ENCODE results near the gene INAVA. TPM values are rescaled to one million over a fixed set of nuclear protein-coding genes. Genes with fewer than 3 reads are reported as not detected.

Gene INAVA
- total and polyA plus RNA-seq, 10 of the 15 experiments (the other 5 are each of a cell fraction or from before 2014, with no cell fraction given): 3.6 to 15.4 (median 9.5) TPM

DNA sequence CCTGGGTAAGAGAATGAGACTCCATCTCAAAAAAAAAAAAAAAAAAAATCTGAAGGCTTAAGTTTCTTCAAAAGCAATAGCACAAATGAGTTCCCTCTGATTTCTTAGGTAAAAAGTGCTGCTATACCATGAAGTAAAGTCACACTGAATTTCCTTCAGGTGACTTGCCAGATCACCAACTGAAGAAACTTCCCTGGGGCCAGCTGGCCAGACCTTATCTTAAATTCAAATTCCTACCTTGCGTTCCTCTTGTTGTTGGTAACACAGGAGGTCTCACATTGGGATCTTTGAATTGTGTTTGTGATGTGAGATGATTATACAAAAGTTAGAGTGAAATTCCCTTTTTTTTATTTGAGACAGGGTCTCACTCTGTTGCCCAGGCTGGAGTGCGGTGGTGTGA lies 11.8 kb downstream of the INAVA start:
- FAIRE-seq (no peak), ATAC-seq (no peak), DNase-seq (ENCODE audit: low read depth, low spot score) (no peak)
- H3K4me3 ChIP-seq: no peak overlapping the region
- intact Hi-C loops (cut with micrococcal nuclease; ENCODE audit: unreplicated experiment): loop anchor here (2.0 to 5.0 kb wide), 4 partner anchors 18 to 279 kb away; no protein-coding TSS in a partner anchor
- ChIA-PET RAD21 (ENCODE audit: unreplicated experiment) (interaction anchor here (1.4 to 5.5 kb wide), 10 partner anchors 10 to 114 kb away, joined by 4 to 53 read pairs (median 18); partner anchors contain the start of gene INAVA), CTCF (interaction anchor here (0.9 to 9.2 kb wide), 8 partner anchors 12 to 248 kb away, joined by 3 to 131 read pairs (median 5); partner anchors contain the start of genes INAVA and TMEM9), SMC1A (ENCODE audit: uncharacterized antibody, unreplicated experiment) (interaction anchor here (0.8 to 11.7 kb wide), 10 partner anchors 14 to 295 kb away, joined by 3 to 193 read pairs (median 4); partner anchors contain the start of gene INAVA), POLR2A (interaction anchor here (1.1 to 6.3 kb wide), 8 partner anchors 10 to 238 kb away, joined by 3 to 60 read pairs (median 8); partner anchors contain the start of gene INAVA)
- no peaks in the 10 kb centered on the region for H4K20me1 ChIP-seq (ENCODE audit: control insufficient read depth, insufficient read depth)
- no peak overlapping the region for H3K9ac ChIP-seq (ENCODE audit: control insufficient read depth, insufficient read depth, low read length)
- H3K36me3 ChIP-seq (ENCODE audit: control insufficient read depth in 2 of 2, insufficient read depth in 2 of 2, low read length in 1 of 2): peaks cover 0 to 12% of the 10 kb centered on the region in 2 experiments; a peak in 2 of 4 replicates
- H3K79me2 ChIP-seq (ENCODE audit: control insufficient read depth, insufficient read depth, low read length): no peaks in the 10 kb centered on the region
- 100% methylated on average over 2 of the region's 2 CpGs for WGBS (ENCODE audit: insufficient coverage, insufficient replicate concordance, low lambda C conversion rate, missing lambda C conversion rate)
- H3K9me3 ChIP-seq (replicated peaks; ENCODE audit: control insufficient read depth, insufficient read depth, low read length): no peaks in the 10 kb centered on the region; the same call in 2 of the 3 replicates
- H3K27me3 ChIP-seq (replicated peaks in 1 of 2; ENCODE audit: control insufficient read depth in 2 of 2, insufficient read depth in 2 of 2, low read length in 1 of 2): no peaks in the 10 kb centered on the region
- in situ Hi-C loops (cut with MboI): loop anchor here (5.0 kb wide), 1 partner anchor 136 kb away; no protein-coding TSS in a partner anchor
- no peak overlapping the region for H2AFZ ChIP-seq (ENCODE audit: control insufficient read depth, low read depth, low read length)
- no peak for TF ChIP-seq KAT2A (conservative IDR thresholded peaks at IDR 0.05; ENCODE audit: control insufficient read depth, low read depth, low read length)
- TF ChIP-seq SUZ12 (IDR thresholded peaks at IDR 0.05; ENCODE audit: unreplicated experiment): no peak
- no peak for TF ChIP-seq ATF7 (IDR thresholded peaks at IDR 0.05; ENCODE audit: low read depth)
- no peak for TF ChIP-seq RB1 (IDR thresholded peaks at IDR 0.05; ENCODE audit: borderline replicate concordance)
- TF ChIP-seq CREM (IDR thresholded peaks at IDR 0.05; ENCODE audit: low read depth): no peak
- TF ChIP-seq, protein P1, sequence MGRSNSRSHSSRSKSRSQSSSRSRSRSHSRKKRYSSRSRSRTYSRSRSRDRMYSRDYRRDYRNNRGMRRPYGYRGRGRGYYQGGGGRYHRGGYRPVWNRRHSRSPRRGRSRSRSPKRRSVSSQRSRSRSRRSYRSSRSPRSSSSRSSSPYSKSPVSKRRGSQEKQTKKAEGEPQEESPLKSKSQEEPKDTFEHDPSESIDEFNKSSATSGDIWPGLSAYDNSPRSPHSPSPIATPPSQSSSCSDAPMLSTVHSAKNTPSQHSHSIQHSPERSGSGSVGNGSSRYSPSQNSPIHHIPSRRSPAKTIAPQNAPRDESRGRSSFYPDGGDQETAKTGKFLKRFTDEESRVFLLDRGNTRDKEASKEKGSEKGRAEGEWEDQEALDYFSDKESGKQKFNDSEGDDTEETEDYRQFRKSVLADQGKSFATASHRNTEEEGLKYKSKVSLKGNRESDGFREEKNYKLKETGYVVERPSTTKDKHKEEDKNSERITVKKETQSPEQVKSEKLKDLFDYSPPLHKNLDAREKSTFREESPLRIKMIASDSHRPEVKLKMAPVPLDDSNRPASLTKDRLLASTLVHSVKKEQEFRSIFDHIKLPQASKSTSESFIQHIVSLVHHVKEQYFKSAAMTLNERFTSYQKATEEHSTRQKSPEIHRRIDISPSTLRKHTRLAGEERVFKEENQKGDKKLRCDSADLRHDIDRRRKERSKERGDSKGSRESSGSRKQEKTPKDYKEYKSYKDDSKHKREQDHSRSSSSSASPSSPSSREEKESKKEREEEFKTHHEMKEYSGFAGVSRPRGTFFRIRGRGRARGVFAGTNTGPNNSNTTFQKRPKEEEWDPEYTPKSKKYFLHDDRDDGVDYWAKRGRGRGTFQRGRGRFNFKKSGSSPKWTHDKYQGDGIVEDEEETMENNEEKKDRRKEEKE (IDR thresholded peaks at IDR 0.05): no peak
- no peak for TF ChIP-seq PML (IDR thresholded peaks at IDR 0.05; ENCODE audit: low read length)
- TF ChIP-seq RELA (IDR thresholded peaks at IDR 0.05; ENCODE audit: borderline replicate concordance, partially characterized antibody): no peak
- TF ChIP-seq, protein P2, sequence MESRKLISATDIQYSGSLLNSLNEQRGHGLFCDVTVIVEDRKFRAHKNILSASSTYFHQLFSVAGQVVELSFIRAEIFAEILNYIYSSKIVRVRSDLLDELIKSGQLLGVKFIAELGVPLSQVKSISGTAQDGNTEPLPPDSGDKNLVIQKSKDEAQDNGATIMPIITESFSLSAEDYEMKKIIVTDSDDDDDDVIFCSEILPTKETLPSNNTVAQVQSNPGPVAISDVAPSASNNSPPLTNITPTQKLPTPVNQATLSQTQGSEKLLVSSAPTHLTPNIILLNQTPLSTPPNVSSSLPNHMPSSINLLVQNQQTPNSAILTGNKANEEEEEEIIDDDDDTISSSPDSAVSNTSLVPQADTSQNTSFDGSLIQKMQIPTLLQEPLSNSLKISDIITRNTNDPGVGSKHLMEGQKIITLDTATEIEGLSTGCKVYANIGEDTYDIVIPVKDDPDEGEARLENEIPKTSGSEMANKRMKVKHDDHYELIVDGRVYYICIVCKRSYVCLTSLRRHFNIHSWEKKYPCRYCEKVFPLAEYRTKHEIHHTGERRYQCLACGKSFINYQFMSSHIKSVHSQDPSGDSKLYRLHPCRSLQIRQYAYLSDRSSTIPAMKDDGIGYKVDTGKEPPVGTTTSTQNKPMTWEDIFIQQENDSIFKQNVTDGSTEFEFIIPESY (IDR thresholded peaks at IDR 0.05): no peak
- TF ChIP-seq BRCA1 (IDR thresholded peaks at IDR 0.05; ENCODE audit: low read depth, low read length): no peak
- no peak for TF ChIP-seq EGR1 (IDR thresholded peaks at IDR 0.05; ENCODE audit: borderline replicate concordance in 1 of 2, low read depth in 2 of 2, low read length in 2 of 2)
- no peak overlapping the region for H3K27ac ChIP-seq (ENCODE audit: control insufficient read depth, insufficient read depth)
- peaks cover 15% of the 10 kb centered on the region for H3K4me1 ChIP-seq (ENCODE audit: control insufficient read depth, insufficient read depth, low read length)
- H3K4me2 ChIP-seq (ENCODE audit: control insufficient read depth, insufficient read depth): no peak overlapping the region
- BruUV-seq (replicated peaks): no TSS peak

Measured in GM12878 (cell line).